Panc1 (cell line): ENCODE measurements around the gene DNASE1. TPM values are rescaled to one million over a fixed set of nuclear protein-coding genes. Genes with fewer than 3 reads are reported as not detected.

Experiments
- ATAC-seq: fragments of 200-7000 bp; cut with Tn5 transposase; 2 replicates; pipeline ENCODE4 v1.9.1; 2020; ENCODE audit warnings: mild to moderate bottlenecking, moderate library complexity
- BruUV-seq: library from RNA; stranded (reverse); fragments of 400-500 nt; replicated peaks from 2 replicates; lab custom pipeline; 2021; lab: Mats Ljungman, UMichigan
- CTCF ChIA-PET: fragments of 300-600 bp; sonication (Branson Sonifier 250); formaldehyde crosslinking; loops from one replicate; lab custom pipeline; 2022; ENCODE audit warnings: antibody characterized with exemption; lab: Charles Lee
- POLR2A ChIA-PET: fragments of 300-600 bp; sonication (Branson Sonifier 250); formaldehyde crosslinking; loops from one replicate; lab custom pipeline; 2022; ENCODE audit warnings: antibody characterized with exemption; lab: Charles Lee
- DNase-seq: peaks from one replicate; pipeline ENCODE4 v3.0.0-alpha.2; 2010; ENCODE audit warnings: low read depth, low spot score
- H3K27ac ChIP-seq: 2 replicates; pipeline ENCODE4 v1.5.1; 2011; ENCODE audit warnings: mild to moderate bottlenecking, low read length, inconsistent platforms
- H3K27me3 ChIP-seq: fragments of 200-500 bp; sonication (Bioruptor generic); 2 replicates; pipeline ENCODE4 v1.6.0; 2014; ENCODE audit warnings: low read length, inconsistent platforms; ENCODE audit not compliant: control insufficient read depth, insufficient read depth
- H3K36me3 ChIP-seq: fragments of 200-500 bp; sonication (Bioruptor generic); 2 replicates; pipeline ENCODE4 v1.5.1; 2014; ENCODE audit warnings: inconsistent platforms, mild to moderate bottlenecking, low read length, moderate library complexity; ENCODE audit not compliant: control insufficient read depth, insufficient read depth
- H3K4me1 ChIP-seq: 2 replicates; pipeline ENCODE4 v1.5.1; 2011; ENCODE audit warnings: inconsistent platforms, mild to moderate bottlenecking, low read length, moderate library complexity; ENCODE audit not compliant: control insufficient read depth, insufficient read depth
- H3K4me3 ChIP-seq, 2 experiments: 2 replicates each; pipeline ENCODE4 v1.5.1; 2011 to 2012; ENCODE audit warnings: low read depth in 2 of 2, low read length in 2 of 2, mild to moderate bottlenecking in 2 of 2, inconsistent platforms in 1 of 2, moderate library complexity in 1 of 2
- H3K9me3 ChIP-seq: fragments of 200-500 bp; sonication (Bioruptor generic); 2 replicates; pipeline ENCODE4 v1.5.1; 2014; ENCODE audit warnings: low read depth, mild to moderate bottlenecking, inconsistent platforms, low read length, moderate library complexity; ENCODE audit not compliant: control insufficient read depth, insufficient read depth
- POLR2AphosphoS5 ChIP-seq: IDR thresholded peaks from 2 replicates; pipeline ENCODE4 v1.6.1; 2012; ENCODE audit warnings: mild to moderate bottlenecking, low read depth, low read length, moderate library complexity
- SIN3A ChIP-seq: IDR thresholded peaks from 2 replicates; pipeline ENCODE4 v1.6.1; 2012; ENCODE audit warnings: low read depth, mild to moderate bottlenecking, low read length, moderate library complexity, borderline replicate concordance; ENCODE audit not compliant: insufficient read depth
- TCF7L2 ChIP-seq: IDR thresholded peaks from 2 replicates; pipeline ENCODE4 v1.6.1; 2011; ENCODE audit warnings: mild to moderate bottlenecking, low read depth, low read length, inconsistent platforms
- in situ Hi-C: cut with HindIII; loops from 2 replicates; pipeline ENCODE4 v1.10.0; 2016; ENCODE audit warnings: low sequenced_read_pairs, low pct_unique_long_range_greater_than_20kb
- intact Hi-C: fragments of 100-400 bp; cut with micrococcal nuclease; formaldehyde crosslinking; loops from one replicate; pipeline ENCODE4 v1.10.0; 2022; ENCODE audit not compliant: unreplicated experiment
- total RNA-seq: library from RNA; stranded (reverse); gene quantifications from one replicate; pipeline ENCODE4 v1.2.1, GENCODE V29; 2021; ENCODE audit not compliant: unreplicated experiment
- TF ChIP-seq, protein P1 (sequence below), 2 experiments: IDR thresholded peaks; 2 replicates each; pipeline ENCODE4 v1.6.1; 2011 to 2012; ENCODE audit warnings: low read depth in 2 of 2, control low read depth in 1 of 2, low read length in 1 of 2, mild to moderate bottlenecking in 1 of 2, moderate library complexity in 1 of 2; ENCODE audit not compliant: insufficient read depth in 1 of 2
- TF ChIP-seq, protein P2 (sequence below): fragments of 450-650 bp; IDR thresholded peaks from 2 replicates; pipeline ENCODE4 v1.5.1; 2017; ENCODE audit warnings: mild to moderate bottlenecking

DNASE1 gene
- total RNA-seq, 1 experiment from 2014 or later = 21.1 TPM

DNA sequence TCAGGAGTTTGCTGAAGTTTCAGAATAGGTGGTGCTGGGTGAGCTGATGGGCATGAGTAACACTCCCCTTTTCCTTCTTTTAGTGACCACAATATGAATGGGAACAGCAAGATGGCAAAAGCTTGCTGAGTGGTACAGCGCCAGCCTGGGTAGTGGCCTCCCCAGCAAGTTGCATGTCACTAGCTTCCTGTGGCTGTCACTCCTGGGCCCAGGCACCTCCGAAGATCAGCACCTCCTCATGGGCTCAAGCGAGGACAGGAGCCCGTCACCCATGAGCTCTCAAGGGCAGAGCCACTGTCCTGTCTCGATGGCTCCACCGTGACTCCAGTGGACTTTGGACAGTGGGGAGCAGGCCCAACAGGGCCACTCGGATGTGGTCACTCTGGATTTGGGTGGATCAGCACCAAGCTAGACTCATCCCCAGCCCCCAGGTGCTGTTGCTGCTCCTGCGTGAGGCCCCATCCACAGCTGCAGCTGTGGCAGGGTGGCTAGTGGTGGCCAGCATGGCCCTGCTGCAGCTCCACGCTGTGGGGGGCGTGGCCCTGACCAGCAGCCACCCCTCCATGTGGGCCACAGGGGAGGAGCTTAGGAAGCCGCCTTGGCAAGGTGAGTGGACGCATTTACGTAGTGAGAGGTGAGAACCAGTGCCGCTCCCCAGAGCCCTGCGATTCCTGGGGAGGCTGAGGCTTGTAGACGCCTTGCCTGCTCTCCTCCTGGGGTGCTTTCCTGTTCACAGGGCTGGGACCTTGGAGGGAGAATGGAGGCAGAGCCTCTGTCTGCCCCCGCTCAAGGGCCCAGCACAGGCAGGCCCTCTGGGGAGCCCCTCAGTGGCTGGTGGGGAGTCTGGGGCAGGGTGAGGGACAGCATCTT lies 13.6 kb upstream of the DNASE1 start:
- peaks cover 18% of the 10 kb centered on the region for H3K4me1 ChIP-seq
- DNase-seq (no peak), ATAC-seq (no peak; the same call in 1 of the 2 replicates)
- H3K4me3 ChIP-seq = no peak overlapping the region
- BruUV-seq = no TSS peak
- ChIA-PET POLR2A (no interaction called here), CTCF (interaction anchor here (0.5 kb wide), 1 partner anchor 17 kb away, joined by 3 read pairs; no protein-coding TSS in a partner anchor)
- intact Hi-C loops (no loop called here), in situ Hi-C loops (no loop called here)
- TF ChIP-seq, protein P1, sequence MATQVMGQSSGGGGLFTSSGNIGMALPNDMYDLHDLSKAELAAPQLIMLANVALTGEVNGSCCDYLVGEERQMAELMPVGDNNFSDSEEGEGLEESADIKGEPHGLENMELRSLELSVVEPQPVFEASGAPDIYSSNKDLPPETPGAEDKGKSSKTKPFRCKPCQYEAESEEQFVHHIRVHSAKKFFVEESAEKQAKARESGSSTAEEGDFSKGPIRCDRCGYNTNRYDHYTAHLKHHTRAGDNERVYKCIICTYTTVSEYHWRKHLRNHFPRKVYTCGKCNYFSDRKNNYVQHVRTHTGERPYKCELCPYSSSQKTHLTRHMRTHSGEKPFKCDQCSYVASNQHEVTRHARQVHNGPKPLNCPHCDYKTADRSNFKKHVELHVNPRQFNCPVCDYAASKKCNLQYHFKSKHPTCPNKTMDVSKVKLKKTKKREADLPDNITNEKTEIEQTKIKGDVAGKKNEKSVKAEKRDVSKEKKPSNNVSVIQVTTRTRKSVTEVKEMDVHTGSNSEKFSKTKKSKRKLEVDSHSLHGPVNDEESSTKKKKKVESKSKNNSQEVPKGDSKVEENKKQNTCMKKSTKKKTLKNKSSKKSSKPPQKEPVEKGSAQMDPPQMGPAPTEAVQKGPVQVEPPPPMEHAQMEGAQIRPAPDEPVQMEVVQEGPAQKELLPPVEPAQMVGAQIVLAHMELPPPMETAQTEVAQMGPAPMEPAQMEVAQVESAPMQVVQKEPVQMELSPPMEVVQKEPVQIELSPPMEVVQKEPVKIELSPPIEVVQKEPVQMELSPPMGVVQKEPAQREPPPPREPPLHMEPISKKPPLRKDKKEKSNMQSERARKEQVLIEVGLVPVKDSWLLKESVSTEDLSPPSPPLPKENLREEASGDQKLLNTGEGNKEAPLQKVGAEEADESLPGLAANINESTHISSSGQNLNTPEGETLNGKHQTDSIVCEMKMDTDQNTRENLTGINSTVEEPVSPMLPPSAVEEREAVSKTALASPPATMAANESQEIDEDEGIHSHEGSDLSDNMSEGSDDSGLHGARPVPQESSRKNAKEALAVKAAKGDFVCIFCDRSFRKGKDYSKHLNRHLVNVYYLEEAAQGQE (IDR thresholded peaks at IDR 0.05; ENCODE audit: insufficient read depth in 1 of 2, low read depth in 2 of 2, low read length in 1 of 2) = no peak
- TF ChIP-seq SIN3A = no peak
- no peak for TF ChIP-seq POLR2AphosphoS5
- TF ChIP-seq, protein P2, sequence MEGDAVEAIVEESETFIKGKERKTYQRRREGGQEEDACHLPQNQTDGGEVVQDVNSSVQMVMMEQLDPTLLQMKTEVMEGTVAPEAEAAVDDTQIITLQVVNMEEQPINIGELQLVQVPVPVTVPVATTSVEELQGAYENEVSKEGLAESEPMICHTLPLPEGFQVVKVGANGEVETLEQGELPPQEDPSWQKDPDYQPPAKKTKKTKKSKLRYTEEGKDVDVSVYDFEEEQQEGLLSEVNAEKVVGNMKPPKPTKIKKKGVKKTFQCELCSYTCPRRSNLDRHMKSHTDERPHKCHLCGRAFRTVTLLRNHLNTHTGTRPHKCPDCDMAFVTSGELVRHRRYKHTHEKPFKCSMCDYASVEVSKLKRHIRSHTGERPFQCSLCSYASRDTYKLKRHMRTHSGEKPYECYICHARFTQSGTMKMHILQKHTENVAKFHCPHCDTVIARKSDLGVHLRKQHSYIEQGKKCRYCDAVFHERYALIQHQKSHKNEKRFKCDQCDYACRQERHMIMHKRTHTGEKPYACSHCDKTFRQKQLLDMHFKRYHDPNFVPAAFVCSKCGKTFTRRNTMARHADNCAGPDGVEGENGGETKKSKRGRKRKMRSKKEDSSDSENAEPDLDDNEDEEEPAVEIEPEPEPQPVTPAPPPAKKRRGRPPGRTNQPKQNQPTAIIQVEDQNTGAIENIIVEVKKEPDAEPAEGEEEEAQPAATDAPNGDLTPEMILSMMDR = no peak
- no peak for TF ChIP-seq TCF7L2
- no peaks in the 10 kb centered on the region for H3K36me3 ChIP-seq
- H3K27me3 ChIP-seq = no peaks in the 10 kb centered on the region
- H3K27ac ChIP-seq = no peak overlapping the region
- H3K9me3 ChIP-seq = no peaks in the 10 kb centered on the region

DNA sequence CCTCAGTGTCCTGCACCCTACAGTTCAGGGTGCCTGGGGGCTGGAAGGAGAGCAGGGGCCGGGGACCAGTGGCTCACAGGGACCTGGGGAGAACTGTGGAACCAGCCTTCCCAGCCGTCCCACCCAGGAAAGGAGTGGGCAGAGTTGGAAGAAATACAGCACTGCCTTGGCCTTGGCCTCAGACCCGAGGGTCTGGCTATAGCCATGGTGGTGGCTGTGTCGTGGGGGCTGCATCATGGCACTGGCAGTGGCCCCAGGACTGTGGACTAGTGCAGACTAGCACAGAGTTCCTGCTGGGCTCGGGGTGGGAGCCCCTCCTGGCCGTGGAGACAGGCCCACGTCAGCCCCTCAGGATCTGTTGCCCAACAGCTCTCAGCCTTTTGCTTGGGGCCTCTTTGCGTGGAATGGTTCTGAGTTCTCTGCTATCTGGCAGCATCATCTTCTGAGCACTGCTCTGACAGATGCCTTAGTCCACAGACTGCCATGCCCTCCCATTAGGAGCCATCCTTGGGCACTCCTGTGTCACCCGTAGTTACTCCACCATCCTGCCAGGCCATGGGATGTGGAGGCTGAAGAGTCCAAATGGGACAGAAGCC lies 12.6 kb upstream of the DNASE1 start:
- ATAC-seq (no peak), DNase-seq (no peak)
- Histone ChIP-seq H3K27me3 (no peaks in the 10 kb centered on the region), H3K36me3 (no peaks in the 10 kb centered on the region), H3K27ac (no peak overlapping the region), H3K4me3 (no peak overlapping the region), H3K9me3 (no peaks in the 10 kb centered on the region), H3K4me1 (peaks cover 28% of the 10 kb centered on the region)
- intact Hi-C loops (no loop called here), in situ Hi-C loops (no loop called here)
- ChIA-PET CTCF (no interaction called here), POLR2A (no interaction called here)
- BruUV-seq = no TSS peak
- TF ChIP-seq TCF7L2 (no peak), POLR2AphosphoS5 (no peak), SIN3A (no peak)
- TF ChIP-seq, protein P2 = no peak
- TF ChIP-seq, protein P1 (IDR thresholded peaks at IDR 0.05; ENCODE audit: insufficient read depth in 1 of 2, low read depth in 2 of 2, low read length in 1 of 2) = no peak
